HL-60 (cell line): Measurements from ENCODE around the gene VWA5A.

Experiments used
- CTCF ChIP-seq: IDR thresholded peaks from one replicate; pipeline ENCODE4 v1.5.1; 2011; ENCODE audit warnings: low read length, control low read depth, inconsistent platforms; ENCODE audit not compliant: insufficient read depth
- GABPA ChIP-seq: IDR thresholded peaks from 2 replicates; pipeline ENCODE4 v1.6.1; 2012; ENCODE audit warnings: low read depth
- POLR2AphosphoS5 ChIP-seq: IDR thresholded peaks from 2 replicates; pipeline ENCODE4 v1.6.1; 2012; ENCODE audit warnings: low read depth

- TF ChIP-seq POLR2AphosphoS5, result no peak
- no peak for TF ChIP-seq CTCF
- no peak for TF ChIP-seq GABPA
Measured at GRCh38 chr11:124122123-124122522, 6.9 kb downstream of the VWA5A start.
